Epidermal melanocyte (primary cell): ENCODE data around the gene BCORL1.

ENCODE experiments used
- DNase-seq: peaks from one replicate; pipeline ENCODE4 v3.0.0; 2011; ENCODE audit warnings: low spot score; ENCODE audit not compliant: insufficient read length

Gene BCORL1

DNA sequence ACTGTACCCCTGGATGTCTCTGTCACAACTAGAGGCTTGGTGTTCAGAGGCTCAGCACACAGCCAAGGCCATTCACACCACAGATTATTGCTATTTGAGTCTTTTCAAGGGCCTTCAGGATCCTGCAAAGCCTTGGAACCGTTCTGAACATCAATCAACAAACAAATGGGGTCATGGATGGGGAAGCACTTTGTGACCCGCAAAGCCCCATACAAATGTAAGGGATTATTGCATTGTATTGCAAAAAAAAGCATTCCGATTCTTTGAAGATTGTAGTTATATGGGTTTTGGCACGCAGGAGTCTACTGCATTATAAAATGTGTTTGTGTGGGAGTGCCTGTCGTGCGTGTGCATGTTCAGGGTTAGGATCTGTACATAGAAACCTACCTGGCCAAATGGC lies 17.3 kb upstream of the BCORL1 start:
- no peak for DNase-seq

DNA sequence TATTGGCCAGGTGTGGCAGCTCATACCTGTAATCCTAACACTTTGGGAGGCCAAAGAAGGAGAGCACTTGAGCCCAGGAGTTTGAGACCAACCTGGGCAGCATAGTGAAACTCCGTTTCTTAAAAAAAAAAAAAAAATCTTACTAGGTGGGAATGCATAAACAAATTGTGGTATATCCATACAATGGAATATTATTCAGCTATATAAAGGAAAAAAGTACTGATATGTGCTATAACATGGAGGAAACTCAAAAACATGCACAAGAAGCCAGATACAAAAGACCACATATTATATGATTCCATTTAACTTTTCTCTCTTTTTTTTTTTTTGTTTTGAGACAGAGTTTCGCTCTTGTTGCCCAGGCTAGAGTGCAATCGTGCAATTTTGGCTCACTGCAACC lies 13.5 kb upstream of the BCORL1 start:
- DNase-seq: no peak

DNA sequence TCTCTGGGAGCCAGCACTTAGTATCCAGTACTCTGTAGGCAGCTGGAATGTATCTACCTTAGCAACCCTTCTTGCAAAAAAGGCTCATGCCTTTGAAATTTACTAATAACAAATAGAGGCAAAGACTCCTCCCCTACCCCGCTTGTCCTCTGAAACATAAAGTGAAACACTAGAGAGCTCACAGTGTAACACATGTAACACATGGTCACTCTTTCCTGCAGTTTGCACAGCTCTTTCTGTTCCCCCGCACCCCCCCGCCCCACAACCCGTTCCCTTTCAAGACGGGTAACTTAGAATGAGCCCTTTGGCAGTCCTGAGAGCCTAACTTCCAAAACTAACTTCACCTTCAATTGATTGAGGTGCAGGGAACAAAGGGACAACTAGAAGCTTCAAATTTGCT lies 6.0 kb upstream of the BCORL1 start:
- no peak for DNase-seq

DNA sequence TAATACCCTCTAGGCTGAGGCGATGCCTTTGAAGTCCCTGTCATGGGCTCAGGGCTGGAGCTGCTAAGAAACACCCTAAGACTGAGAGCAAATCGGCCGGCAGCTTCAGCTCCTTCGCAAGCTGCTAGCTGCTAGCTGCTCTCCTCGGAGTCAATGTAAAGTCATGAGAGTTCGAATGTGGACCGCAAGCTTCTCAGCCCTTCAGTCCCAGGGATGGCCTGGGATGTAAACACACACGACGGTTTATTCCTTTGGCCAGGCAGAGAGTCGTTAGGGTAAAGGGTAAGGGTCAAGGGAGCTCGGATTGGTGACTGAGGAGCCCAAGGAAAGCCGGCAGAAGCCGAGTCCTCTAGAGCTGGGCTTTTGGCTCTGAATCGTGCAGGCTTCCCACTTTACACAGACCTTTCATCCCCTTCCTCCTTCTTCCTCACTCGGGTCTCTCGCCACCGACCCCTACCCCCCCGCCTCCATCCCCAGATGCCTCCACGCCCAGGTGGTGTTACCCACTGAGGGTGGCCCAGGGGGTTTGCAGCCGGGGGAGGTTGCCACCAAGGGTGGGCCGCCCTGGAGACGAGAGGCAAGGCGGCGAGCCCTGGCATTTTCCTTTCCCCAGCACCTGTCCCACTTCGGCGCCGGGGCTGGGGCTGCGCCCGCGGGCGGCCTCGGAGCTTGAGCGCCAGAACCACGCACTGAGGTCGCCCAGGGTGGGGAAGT lies 3.1 kb upstream of the BCORL1 start:
- no peak for DNase-seq

DNA sequence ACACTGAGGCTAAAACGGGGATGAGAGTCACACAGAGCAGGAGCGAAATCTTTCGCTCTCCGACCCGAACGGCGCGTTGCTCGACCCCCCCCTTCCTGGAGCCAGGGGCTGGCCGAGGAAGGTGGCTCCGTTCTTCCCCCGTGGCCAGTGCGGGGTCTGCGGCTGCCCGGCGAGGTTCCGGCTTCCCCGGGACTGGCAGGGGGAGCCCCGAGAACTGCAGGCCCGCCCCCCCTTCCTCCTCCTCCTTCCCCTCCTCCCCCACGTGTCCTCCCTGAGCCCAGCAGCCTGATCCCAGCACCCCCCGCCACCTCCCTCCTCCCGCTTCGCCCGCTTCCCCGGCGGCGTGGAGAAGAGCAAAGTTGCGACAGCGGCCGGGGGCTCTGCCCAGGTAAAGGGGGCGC lies 2.4 kb upstream of the BCORL1 start:
- DNase-seq: no peak

DNA sequence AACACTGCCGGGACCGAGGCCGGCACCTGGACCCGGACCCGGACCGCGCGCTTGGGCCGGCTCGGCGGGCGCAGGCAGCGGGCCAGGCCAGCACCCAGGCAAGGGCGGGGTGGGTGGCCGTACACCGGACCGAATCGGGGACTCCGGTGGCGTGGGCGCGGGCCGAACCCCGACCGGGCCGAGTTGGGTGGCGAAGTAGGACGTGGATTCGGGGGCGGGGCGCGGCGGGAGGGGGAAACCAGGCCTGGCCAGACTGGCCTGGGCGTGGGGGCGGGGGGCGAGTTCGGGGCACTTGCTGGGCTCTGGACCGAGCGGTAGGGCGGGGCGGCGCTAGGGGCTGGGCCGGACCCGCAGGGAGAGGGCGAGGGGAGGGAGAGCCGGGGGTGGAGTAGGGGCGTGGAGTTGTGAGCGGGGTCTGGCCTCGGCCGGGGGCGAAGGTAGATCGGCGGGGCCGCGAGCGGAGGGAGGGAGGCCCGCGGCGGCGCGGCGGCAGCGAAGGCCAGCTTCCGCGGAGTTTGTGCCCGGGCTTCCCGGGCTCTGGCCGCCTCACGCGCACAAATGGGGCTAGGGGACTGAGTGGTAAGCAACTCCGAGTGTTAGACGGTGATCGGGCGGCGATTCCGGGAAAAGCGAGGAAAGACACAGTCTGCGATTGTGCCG lies 1.8 kb upstream of the BCORL1 start:
- DNase-seq: no peak

DNA sequence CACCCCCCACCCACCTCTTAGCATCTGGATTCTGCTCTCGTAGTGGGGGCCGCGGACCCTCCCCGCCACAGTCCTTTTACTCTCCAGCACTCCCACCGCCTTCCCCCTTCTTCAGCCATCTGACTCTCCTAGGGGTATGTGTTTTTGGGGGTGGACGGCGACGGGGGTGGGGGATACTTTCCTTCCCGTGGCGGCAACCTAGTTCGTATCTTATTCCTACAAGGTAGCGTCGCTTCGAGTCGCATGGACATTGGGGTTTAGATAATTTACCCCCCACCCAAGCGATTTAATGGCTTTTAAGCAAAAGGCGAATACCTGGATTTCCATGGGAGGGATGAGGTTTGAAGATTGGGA lies 1.3 kb upstream of the BCORL1 start:
- DNase-seq: no peak

DNA sequence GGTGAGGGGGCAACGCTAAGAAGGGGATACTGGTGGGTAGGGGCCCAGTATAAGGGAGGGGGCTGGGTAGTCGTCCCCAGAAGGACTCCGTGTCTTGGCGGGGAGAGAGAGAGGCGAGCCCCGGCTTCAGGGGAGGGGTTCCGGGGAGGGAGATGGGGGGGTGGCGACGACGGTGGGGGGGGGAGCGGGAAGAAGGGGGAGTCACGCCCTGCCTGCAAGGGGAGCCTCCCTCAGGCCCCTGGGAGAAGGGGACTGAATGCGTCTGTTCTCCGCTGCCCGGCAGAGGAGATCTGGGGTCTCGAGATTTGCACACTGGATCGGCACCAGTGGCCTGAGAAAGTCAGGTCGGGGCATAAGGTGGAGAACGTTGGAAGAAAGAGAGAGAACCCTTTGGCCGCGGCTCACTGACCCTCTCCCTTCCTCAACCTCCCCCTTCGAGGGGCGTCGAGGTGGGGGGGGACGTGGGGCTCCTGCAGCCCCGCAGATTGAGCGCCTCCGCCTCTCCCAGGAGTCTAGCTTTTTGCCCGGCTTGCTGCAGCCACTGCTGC lies 609 bp upstream of the BCORL1 start:
- DNase-seq: no peak

DNA sequence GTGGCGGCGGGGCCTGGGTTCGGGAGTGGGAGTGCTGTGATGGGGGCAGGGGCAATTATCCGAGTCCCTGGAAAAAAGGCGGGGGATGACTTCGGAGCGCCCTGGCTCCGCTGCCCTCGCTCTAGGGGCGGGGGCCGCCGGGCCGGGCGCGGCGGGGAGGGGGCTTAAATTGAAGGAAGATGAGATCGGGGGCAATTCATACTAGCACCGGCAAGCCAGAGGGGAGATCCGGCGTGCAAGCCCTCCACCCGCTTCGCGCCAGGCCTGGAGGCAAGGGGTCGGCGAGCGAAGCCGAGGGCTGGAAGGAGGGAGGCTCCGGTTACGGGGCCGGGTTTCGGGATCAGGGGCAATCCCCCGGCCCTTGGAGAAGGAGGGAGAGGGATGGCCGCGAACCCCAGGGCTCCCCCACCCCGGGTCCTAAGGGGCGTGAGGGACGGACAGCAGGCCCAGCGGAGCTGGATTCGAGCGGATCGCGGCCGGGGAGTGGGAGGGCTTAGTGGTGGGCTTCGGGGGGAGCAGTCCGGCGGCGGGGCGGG lies 1.2 kb downstream of the BCORL1 start:
- no peak for DNase-seq

DNA sequence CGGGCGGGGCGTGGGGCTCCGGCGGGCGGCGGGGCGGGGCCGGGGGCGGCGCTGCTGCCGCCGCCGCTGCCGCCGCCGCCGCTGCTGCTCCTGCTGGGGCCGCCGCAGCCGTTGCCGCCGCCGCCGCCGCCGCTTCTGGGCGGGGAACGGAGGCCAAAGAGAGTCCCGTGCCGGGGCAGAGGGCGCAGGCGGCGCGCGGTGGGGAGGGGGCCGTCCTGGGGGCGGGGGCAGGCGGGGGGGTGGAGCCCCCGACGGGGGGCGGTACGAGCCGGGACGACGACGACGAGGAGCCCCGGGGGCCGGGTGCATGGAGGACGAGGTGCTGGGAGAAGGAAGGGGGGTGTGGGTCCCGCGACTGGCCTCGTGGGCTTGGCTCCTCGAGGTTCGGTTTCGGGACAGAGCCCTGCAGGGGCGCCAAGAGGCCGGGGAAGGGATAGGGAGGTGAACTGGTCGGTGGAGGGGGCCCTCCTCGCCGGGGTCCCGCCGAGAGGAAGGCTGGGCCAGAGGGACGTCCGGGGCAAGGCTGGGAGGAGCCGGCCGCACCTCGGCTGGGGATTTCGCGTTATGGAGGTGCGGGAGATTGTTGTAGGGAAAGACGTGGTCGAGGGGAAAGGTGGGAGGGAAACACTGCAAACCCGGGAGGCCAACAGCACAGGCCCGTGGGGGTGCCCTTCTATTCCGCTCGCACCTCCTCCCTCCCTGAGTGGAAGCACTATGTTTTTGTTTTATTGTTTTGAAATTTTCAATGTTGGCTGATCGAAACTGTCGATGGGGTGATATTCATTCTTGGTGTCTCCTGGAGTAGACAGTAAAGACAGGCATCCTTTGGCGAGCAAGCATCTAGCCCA lies 1.9 kb downstream of the BCORL1 start:
- no peak for DNase-seq

DNA sequence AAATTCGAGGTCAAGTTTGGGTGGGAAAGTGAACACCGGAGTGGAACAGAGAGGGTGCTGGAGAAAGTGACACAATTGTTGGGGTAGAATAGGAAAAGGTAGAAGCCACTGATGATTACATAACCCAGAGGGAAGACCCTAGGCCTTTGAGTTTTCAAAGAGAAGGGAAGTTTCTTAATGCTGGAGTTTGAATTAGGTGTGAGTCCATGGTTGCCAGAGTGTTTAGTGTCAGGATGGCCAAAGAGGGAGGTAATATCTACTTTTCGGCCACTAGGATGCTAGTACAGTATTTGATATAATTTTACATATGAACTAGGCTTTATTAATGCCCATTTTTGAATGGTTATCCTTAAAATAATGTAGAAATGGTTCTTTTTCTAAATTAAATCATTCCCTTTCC lies 5.4 kb downstream of the BCORL1 start:
- no peak for DNase-seq

DNA sequence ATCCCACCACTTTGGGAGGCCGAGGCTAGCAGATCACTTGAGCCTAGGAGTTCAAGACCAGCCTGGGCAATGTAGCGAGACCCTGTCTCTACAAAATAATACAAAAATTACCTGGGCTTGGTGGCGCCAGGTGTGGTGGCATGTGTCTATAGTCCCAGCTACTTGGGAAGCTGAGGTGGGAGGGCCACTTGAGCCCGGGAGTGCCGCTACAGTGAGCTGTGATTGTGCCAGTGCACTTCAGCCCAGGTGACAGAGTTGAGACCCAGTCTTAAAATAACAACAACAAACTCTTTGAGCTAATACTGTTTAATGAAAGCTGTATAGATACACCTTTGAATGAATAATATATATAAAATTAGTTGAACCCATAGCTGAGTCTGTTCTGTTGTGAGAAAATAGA lies 9.7 kb downstream of the BCORL1 start:
- DNase-seq: no peak

DNA sequence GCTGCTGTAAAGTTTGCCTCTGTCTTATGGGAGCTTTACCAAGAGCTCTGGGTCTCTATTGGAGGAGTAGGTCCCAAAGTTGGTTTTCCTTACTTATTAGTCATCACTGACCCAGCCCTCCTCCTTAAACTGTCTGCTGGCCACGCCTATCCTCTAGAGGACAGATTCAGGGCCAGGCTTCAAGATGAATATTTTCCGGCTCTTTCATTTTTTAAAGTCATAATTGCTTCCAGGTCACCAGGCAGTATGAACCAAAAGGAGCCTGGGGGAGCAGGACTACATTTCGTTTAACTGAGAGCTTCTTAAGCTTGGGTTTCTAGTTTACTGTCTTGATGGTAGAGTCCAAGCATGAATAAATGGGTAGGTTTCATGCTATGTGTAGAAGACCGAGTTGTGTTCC lies 13.7 kb downstream of the BCORL1 start:
- no peak for DNase-seq

DNA sequence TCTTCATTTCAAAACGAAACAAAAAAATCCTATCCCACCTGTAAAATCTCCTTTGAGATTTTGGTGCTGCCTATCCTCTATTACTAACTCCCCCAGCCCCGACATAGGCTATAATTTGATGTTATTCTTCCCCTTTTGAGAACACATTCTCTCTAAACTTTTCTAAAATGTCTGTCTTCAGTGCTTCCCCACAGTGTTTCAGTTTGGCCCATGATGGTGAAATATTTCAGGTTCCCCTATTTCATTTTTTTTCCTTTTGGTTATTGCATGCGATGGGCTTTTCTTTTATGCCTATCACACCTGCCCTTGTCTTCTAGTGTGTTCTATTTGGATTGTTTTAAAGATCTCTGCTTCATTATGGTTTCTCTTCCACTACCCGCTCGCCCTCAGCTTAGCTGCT lies 14.7 kb downstream of the BCORL1 start:
- no peak for DNase-seq

DNA sequence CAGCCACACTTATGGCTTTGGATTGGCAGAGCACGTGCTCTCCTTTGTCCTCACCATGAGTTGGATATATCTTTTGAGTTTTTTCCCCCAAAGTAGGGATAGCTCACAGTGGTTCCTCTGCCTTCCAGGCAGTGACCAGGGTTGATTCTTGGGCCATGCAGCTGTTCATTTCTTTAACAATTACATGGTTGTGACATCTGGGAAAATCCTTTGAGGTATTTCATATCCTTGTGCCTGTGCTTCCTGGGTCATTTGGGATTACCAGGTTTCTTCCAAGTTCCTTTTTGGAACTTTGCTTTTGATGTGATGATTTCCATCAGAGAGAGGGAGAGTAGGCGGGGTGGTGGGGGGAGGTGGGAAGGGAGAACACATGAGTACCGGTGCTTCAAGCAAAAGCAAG lies 15.6 kb downstream of the BCORL1 start:
- no peak for DNase-seq

DNA sequence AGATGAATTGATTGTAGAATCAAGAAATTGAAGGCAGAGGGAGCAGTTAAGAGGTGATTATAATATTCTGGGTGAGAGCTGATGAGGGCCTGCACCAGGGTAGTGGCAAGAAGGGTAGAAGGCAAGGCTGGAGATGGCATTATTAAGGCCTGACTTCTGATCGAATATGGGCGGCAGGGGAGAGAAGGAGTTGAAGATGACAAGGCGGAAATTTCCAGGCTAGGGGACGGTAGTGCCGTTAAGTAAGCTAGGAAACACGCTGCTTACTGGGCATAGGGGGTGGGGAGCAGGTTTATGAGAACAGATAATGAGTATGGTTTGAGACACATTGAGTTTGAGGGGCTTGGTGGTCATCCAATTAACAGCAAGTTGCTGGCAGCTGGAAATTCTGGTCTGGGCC lies 19.5 kb downstream of the BCORL1 start:
- no peak for DNase-seq

DNA sequence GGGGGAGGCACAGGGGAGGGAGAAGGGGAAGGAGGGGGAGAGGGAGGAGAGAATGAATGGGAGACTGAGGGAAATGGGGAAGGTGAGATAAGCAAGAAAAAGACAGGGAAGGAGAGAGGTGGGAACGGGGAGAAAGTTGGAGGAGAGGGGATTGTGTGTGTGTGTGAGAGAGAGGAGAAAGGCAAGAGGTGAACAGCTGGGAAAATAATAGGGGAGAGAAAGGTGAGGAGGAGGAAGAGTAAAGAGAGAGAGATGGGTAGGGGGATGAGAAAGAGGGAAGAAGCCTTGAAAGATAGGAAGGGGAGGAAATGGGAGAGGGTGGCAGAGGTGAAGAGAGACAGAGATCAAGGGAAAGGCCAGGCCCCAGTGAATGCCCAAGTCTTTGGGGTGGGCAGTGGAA lies 20.1 kb downstream of the BCORL1 start:
- DNase-seq: no peak

DNA sequence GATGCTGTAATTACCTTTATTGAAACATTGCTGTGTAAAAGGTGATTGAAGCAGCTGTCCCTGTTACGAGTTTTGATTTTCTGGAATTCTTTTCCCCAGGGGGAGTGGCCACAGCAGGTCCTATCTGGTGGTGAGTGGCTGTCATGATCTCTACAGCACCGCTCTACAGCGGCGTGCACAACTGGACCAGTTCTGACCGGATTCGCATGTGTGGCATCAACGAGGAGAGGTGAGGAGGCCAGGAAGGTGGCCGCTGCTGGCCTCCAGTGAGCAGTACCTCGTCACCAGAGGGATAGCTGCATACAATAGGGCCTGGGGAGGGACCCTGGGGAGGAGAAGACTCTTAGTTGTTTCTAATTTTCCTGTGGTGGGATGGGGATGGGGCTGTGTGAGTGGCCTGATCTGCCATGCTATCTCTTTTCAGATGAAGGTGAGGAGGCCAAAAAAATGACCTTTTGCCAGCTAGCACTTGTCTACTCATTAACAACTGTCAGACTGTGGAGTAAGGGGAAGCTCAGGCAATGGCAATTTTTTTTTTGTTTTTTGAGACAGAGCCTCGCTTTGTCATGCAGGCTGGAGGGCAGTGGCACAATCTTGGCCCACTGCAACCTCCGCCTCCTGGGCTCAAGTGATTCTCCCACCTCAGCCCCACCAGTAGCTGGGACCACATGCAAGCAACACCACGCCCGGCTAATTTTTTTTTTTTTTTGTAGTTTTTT lies 22.8 kb downstream of the BCORL1 start:
- no peak for DNase-seq

DNA sequence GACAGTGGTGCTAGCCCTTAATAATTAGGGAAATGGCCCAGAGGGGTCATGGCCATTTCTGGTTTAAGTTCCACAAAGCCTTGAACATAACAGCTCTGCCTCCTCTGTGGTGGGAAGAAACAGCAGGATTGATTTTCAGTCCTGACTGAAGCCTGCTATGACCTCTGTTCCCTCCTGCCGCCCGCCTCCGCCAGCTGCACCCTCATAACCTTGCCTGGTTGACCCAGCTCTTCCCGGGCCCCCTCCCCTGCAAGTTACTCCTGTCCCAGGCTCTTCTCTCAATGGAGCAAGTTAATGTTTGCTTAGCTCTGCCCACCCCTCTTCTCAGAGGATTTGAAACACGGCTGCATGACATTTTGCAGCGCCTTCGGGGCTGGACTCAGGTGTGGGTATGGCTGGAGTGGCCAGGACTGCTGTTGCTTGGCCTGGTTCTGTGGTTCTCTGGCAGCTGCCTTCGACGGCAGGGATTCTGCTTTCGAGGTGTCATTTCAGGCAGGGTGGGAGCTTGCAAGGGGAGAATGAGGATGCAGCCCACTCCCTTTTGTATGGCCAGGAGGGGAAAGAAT lies 27.3 kb downstream of the BCORL1 start:
- DNase-seq: no peak

DNA sequence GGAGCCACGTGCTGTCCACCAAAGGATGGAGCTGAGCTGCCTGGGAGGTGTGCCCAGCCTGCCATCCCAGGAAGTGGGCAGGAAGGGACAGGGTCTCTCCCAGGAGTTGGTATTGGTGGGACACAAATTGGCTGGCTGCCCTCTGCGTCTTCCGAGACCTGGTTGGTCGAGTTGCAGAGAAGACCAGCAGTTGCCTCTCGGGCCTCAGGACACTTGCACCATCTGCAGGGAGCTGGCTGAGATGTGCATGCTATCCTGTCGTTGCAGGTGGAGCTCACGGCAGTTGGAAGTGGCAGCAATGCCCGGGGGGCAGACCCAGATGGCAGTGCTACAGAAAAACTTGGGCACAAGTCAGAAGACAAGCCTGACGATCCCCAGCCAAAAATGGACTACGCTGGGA lies 30.2 kb downstream of the BCORL1 start:
- no peak for DNase-seq

DNA sequence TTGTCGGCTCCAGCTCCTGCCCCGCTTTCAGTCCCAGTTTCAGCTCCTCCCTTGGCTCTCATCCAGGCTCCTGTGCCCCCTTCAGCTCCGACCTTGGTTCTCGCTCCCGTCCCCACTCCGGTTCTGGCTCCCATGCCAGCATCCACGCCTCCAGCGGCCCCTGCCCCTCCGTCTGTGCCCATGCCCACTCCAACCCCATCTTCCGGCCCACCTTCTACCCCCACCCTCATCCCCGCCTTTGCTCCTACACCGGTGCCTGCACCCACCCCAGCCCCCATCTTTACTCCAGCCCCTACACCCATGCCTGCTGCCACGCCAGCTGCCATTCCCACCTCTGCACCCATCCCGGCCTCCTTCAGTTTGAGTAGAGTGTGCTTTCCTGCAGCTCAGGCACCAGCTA lies 31.2 kb downstream of the BCORL1 start:
- no peak for DNase-seq
